Measurements from ENCODE around the gene HS3ST4.

DNA sequence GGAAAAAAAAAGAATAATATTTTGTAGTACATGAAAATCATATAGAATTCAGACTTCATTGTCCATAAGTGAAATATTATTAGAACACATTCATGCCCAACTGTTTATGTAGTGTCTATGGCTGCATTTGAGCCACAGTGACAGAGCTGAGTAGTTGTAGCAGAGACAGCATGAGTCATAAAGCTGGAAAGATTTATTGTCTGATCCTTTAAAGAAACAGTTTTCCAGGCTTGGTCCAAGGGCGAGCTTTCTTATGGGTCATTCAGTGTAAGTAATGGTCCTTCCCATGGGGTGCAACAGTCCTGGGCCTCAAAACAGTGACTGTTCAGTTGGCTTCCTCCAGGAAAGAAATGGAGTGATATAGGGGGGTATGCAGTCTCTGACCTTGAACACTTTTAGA lies 260.2 kb downstream of the HS3ST4 start:
- no peak for TF ChIP-seq EZH2 (IDR thresholded peaks at IDR 0.05; ENCODE audit: borderline replicate concordance, low read depth, low read length, severe bottlenecking)
- TF ChIP-seq, protein P1, sequence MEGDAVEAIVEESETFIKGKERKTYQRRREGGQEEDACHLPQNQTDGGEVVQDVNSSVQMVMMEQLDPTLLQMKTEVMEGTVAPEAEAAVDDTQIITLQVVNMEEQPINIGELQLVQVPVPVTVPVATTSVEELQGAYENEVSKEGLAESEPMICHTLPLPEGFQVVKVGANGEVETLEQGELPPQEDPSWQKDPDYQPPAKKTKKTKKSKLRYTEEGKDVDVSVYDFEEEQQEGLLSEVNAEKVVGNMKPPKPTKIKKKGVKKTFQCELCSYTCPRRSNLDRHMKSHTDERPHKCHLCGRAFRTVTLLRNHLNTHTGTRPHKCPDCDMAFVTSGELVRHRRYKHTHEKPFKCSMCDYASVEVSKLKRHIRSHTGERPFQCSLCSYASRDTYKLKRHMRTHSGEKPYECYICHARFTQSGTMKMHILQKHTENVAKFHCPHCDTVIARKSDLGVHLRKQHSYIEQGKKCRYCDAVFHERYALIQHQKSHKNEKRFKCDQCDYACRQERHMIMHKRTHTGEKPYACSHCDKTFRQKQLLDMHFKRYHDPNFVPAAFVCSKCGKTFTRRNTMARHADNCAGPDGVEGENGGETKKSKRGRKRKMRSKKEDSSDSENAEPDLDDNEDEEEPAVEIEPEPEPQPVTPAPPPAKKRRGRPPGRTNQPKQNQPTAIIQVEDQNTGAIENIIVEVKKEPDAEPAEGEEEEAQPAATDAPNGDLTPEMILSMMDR (IDR thresholded peaks at IDR 0.05; ENCODE audit: extremely low read depth in 1 of 2, insufficient read depth in 1 of 2, low read depth in 1 of 2, low read length in 2 of 2), result no peak

Data from endothelial cell of umbilical vein (primary cell).